ENCODE results near the gene TMEM123.
A peak's percentile ranks its signal among the peaks of the same experiment; 100 is the strongest.

The TMEM123 gene

DNA sequence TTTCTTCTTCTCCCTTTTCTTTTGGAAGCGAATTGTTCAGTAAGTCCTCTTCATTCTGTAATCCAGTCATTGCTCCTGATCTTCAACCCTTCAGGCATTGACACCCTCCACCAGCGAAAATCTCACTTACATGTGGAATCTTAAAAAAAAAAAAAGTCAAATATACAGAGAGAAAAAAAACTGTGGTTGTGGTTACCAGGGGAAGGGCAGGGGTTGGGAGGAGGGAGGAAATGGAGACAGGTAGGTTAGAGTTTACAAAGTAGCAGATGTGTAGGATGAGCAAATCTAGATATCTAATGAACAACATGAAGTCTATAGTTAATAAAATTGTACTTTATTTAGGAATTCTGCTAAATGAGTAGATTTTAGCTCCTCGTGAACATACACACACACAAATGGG lies 17.7 kb upstream of the TMEM123 start:
- DNase-seq: no peak

DNA sequence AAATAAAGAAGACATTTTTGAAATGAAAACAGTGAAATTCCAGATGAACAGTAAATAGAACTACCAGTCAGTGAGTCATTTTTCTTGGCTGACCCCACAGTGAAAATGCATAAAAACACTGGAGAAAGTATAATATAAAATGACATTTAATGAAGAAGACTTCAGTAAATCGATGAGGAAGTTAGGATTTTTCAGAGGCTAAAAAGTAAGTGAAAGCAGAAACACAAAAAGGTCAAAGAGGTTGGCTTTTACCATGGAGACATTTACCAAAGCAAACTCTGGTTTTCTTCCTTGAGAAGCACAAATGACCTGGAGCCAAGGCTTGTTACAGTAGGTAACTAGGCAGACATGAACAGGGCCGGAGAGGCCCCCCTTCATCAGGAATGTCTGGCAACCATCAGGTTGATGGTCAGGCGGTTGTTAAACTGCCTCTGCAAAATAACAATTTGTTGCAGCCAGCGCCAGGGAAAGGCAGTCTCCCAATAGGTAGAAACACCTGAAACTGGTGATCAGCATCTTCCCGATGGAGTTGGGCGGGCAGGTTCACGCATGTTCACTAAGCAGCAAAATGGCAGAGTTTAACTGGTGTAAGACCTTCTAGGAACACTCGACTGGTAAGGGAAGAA lies 16.7 kb upstream of the TMEM123 start:
- DNase-seq: no peak

DNA sequence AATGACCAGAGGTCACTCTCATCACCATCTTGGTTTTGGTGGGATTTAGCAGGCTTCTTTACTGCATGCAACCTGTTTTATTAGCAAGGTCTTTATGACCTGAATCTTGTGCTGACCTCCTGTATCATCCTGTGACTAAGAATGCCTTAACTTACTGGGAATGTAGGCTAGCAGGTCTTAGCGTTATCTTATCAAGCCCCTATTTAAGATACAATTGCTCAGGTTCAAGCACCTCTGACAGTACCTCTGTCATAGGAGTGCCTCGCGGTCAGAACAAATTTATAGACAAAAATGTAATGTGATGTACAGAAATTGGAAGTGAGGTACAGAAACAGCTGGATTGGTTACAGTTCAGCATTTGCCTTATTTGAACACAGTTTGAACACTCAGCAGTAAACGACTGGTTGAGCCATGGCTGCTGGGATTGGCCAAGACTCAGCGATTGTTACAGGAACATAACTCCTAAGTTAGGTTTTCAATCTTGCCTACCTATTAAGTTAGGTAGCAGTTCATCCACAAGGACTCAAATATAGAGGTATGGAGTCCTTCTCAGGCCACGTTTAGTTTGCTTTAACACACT lies 16.1 kb upstream of the TMEM123 start:
- DNase-seq: no peak

DNA sequence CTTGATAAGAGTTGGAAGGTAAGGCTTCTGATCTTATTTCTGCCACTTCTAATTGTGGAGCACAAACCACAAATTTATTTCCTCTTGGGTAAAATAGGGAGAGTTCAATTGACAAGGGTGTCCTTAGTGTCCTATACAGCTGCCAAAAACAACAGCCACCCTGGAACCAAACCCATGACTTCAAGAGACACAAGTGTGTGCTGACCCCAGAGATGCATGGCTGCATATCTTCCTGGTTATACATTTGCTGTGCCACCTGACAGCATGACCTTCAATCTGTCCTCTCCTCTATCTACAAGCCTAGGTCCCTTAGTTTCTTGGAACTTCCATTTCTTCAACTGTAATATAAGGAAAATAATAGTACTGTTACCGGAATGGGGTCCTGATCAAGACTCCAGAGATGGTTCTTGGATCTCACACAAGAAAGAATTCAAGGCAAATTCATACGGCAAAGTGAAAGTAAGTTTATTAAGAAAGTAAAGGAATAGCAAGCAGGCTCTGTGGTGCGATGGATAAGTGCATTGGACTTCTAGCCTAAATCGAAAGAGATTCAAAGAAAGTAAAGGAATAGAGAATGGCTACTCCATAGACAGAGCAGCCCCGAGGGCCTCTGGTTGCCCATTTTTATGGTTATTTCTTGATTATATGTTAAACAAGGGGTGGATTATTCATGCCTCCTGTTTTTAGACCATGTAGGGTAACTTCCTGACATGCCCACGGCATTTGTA lies 15.5 kb upstream of the TMEM123 start:
- no peak for DNase-seq

DNA sequence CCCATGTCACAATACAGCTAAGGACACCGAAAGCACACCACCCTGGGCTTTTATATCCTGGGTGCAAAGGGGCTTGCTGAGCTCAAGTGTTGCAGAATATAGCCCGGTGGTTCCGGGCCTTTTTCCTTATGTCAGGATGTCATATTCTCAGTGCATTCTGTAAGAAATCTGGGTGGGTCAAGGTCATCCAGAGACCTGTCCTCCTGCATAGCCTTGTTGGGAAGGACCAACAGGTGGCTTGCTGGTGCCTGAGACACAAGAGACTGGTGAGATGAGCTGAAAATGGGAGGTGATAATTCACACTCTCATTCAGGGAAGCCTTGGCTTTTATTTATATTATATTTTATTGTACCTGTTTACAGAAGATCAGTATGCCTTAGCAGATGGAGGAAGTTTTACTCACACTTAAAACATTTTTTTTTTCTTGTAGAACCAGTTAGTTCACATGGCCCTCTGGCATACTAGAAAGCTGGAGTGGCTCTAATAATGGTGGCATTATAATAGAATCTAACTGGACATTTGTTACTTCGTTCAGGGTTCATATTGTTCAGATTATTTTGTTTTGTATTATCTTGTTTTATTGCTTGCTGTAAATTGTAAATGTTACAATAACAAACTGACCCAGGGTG lies 14.6 kb upstream of the TMEM123 start:
- DNase-seq: no peak

DNA sequence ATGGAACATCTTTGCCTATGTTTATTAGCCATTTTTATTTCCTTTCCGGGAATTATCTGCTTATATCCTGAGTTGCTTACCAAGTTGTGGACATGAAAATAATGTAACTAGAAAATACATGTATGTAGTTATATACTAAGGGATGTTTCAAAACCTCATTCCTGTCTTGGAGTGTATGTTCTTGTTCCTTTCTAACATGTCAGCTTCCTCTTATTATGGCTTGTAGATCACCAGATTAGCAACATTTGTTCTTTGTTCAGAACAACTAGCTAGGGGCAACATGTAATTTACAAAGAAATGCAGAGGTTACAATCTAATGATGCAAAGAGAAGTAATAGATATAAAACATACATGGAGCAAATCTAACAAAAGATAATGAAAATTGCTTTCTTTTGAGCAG lies 13.1 kb upstream of the TMEM123 start:
- DNase-seq: no peak

DNA sequence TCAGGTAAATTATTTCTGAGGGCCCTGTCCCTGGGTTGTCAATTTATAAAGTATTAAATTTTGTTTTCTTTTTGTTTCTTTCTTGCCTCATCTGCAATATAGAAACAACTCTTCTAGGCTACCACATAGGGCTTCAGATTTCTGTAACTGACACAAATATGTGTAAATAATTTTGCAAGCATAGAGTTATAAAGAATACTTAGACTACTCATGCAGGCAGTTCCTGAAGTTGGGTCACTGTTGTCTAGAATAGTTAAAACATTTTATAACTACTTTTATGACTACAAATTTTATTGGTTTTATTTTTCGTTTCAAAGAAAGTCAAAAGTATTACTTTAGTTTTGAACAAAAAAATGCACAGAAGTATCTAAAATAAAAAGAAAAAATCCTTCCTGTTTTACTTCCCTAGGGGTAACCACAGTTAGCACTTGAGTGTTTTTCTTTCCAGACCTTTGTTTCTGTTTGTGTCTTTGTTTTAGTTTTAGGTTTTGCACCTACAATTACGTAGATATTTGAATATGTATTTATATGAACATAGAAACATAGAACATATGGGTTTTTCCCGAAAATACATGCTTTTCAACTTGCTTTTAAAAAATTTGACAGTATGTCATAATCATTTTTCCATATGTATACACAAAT lies 12.4 kb upstream of the TMEM123 start:
- no peak for DNase-seq

DNA sequence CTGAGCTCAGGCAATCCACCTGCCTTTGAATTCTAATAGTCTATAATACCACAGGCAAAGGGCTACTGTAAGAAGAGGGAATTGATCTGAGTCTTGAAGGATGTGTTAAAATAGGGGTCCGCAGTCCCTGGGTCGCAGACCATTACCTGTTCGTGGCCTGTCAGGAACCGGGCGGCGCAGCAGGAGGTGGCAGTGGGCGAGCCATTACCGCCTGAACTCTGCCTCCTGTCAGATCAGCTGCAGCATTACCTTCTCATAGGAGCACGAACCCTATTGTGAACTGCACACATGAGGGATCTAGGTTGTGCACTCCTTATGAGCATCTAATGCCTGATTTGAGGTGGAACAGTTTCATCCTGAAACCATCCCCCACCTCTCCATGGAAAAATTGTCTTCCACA lies 11.5 kb upstream of the TMEM123 start:
- DNase-seq: no peak

DNA sequence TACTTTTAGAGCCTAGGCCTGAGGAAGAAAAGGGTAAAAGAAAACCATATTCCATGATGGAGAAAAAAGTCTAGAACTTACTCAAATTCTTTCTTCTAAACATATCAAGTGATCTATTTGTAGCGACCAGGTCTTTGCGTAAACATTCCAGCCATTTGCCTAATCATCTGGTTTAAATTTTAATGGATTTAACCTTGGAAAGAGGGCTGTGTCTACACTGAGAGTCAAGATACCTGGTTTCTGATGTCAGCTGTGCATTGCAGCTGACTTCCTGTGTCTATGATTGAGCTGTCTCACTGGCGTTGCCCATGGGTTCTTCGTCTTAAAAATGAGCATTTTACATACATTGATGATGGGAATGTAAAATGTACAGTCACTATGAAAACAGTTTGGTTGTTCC lies 10.0 kb upstream of the TMEM123 start:
- DNase-seq: no peak

DNA sequence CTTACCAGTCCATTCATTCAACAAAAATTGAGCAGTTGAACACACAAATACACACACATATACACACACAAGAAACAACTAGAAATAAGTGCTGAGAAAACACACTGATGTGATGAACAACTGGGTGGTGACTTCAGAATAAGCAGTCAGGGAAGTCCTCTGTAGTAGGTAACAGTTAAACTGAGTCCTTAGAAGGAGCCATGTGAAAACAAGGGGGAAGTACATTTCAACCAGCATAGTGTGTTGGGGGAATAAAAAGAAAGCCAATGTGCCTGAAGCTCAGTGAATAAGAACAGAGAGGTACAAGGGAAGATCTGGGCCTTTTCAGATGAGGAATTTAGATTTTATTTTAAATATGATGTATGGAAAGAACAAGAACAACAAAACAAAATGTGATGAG lies 6.8 kb upstream of the TMEM123 start:
- no peak for DNase-seq

DNA sequence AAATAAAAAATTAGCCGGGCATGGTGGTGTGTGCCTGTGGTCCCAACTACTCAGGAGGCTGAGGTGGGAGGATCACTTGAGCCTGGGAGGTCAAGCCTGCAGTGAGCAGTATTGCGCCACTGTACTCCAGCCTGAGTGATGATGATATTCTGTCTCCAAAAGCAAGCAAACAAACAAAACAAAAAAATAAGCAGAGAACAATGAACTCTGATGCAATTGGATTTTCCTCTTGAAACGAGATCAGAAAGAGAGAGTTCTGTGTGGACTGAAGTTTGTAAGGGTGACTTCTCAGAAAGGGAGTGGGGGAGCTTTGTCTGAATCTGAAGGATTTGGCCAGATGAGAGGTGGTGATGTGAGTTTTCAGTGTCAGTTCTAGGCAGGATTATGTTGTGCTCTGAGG lies 6.0 kb upstream of the TMEM123 start:
- no peak for DNase-seq

DNA sequence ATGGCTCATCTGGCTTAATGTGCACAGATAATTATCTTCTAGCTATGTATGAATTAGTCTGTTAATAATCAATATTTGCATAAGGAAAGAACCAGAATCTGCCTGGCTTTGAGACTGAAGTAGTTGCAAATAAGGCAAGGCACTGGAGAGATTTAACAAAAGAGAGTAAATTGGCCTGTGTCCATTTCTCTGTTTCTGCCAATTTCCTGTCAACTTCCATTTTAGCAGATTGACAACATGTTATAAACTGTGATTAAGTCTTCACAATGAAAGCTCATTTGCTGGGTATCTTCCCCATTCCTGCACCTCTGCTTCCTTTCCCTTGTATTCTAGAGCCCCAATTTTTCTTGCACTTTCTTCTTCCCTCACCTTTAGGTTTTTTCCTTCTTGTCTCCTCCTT lies 5.3 kb upstream of the TMEM123 start:
- peak; percentile 45 for DNase-seq

DNA sequence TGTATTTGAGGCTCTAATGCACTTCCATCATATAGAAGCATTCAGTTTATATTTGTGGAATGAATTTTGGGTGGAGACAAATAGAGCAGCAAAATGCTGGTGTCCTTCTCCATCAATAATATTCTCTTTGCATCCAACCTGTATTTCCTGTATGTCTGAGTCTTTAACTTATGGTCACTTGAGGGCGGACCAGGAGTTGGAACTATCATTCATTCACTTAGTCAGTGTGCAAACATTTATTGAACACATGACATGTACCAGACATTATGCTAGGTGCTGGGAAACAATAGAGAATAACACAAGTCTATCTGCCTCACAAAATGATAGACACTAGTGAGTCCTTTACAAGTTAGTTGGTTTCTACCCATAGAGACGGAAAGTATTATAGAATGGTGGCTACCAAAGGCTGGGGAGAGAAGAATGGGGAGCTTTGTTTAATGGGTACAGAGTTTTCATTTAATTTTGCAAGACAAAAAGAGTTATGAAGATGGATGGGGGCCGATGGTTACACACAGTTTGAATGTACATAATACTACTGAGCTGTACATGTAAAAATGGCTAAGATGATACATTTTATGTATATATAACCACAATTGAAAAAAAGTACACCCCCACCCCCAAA lies 4.6 kb upstream of the TMEM123 start:
- no peak for DNase-seq

DNA sequence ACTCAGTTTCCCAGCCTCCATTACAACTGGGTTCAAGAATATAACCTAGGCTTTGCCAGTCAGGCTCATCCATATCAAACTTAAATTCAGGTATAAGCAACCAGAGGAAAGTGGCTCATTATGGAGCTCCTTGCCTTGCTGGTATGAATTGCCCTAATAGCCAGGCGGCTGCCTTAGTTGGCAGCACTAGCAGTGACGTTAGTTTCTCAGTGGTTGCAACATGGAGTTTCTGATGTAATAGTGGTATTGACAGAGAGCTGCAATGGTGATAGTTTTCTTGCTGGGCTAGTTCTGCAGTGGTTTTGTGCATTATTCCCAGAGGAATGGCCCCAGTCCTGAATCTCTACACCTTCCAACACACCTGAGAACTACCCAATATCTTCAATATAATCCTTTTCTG lies 3.8 kb upstream of the TMEM123 start:
- no peak for DNase-seq

DNA sequence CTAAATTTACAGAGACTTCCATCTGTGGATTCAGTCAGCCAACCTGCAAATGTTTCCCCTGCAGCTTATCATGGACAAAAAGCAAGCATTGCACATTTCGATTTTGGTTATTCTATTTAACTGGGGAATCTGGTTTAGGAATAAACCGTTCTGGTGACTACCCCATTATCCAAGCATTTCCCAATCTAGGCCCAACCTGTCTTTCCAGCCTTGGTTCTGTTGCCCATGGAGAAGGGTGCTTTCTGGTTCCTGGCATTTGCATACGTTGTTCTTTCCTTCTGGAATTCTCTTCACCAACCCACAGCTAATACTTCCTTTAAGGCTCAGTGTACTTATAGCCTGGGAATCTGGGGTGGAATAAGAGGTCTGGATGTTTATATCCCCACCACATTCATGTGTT lies 1.4 kb upstream of the TMEM123 start:
- DNase-seq: no peak

DNA sequence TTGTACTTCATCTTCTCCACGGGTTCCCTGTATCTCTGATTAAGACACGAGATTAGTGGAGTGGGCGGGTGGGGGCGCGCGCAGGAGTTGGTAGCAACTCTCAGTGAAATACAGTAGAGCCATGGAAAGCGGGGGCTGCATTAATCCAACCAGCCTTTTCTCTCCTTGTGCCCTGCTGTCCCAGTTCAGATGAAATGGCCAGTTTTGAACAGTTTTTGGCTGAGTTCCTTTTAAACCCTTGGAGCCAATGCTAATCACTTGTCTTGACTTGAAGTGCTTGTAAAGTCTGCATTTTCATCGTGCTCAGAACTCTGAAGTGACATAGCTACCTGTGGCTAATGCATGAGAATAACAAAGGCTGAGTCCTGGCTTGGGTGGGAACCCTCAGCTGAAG lies 734 bp upstream of the TMEM123 start:
- DNase-seq: no peak

DNA sequence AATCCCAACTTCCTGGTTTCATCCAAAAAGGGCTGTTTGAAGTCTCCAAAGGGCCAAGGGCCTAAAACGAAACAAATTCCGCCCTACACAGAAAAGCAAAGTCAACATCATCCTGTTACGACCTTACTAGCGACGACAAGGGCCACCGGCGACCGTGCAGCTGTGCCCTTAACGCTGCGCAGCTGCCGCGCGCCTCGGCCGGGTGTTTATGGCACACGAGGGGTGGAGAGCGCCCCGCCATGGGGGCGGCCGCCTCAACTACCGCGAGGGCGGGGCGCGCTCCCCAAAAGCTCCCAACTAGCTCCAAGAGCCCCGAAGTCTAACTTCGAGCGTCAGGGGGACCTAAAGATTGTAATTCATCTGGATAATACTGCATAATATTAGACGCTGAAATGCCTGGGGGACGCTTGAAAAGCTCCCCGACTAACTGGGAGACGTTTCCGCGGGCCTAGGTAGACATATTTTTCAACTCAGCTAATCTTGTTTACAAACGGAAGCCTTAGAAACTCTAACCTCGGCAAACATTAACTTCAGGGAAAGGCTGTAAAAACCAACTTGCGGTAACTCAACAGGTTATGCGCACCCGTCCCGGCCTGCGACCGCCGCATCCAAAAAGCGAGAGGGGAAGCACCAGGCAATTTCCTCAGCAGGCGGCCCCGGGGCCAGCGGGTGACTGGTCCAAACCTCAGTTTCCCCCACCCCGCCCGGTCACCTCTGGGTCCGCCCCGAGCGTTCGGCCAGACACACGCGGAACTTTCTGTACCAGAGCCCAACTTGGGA lies 694 bp downstream of the TMEM123 start:
- DNase-seq: peak; percentile 34

DNA sequence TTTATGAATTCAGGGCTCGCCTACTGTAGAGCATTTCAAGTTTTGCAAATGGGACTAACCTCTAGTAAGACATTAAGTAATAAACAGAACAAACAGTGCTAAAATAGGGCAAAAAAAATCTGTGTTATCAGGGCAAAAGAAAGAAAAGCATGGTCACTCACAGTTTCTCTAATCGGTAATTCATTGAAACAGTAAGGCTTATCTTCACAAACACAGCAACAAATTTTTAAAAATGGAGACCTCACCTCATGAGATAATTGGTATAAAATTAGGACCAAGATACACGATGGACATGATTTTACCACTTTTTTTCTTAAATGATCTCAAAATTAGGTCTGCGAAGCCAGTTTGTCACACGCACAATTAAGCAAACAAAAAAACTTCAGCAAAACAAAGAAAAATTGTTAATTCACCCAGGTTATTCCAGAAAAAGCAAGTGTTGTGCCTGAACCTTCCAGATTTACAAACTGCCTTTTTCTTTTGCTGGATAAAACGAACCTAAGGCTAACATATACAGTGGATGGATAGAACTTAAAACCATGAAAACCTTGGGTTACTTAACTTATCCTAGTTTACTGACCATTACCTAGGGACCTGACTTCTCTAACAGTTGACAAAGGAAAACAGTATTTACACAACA lies 1.4 kb downstream of the TMEM123 start:
- DNase-seq: no peak

DNA sequence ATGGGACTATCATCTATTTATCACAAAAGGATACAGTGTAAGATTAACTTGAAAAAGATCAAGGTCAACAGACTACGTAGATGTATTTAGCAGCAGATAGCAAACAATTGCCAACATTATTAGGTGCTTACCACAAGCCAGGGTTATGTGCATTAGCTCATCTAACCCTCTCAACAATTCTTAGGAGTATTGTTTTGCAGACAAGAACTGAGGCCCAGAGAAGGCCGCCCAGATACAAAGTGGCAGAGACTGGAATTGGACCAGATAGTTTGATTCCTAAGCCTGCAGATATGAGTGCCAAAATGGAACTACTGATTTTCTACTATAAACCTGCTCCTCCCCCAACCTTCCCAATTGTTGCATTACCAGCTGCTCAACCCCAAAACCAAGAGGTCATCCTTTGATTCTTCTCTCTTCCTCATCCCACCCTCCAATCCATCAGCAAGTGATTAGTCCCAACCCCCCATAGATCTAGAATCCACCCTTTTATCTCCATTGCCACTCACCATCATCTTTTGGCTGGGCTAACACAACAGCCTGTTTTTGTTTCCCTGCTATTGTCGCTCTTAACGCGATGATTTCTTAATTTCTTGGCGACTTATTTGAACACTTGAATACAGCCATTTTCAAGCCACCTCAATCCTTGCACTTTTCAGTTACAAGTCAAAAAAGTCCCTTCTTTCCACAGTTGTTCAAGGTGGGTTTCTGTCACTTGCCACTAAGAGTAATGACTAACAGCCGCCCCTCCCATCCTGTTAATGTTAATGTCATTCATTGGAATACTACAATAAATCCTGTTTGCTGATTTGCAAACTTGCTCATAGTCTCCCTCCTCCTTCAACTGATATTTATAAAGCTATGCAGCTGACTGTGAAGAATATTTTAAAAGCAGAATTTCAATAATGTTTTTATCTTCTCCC lies 2.7 kb downstream of the TMEM123 start:
- DNase-seq: no peak

DNA sequence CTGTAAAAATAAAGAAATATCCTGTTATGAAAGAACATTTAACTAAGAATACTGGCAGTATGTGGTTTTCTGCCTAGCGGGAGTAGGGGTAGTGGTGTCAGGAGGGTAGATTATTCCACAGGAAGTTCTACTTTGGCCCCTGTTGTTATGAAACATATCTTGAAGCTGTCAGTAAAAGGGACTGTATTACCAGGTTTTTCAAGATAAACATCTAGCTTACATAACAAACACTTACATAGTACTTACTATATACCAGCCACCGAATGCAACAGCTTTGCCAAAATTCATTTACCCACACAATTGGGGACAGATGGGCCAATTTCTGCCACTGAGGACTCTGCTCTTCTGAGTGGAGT lies 3.7 kb downstream of the TMEM123 start:
- no peak for DNase-seq

All from NCI-H748 treated with DMSO at 0.1 percent for 48 hours (cell line).